Activated gamma-delta T cell treated with anti-CD3 and anti-CD28 coated beads, Interleukin-2, amount 50 U/mL, for 16 hours (primary cell): ENCODE results near the gene HIRIP3.

Experiments
- DNase-seq: peaks from one replicate; pipeline ENCODE4 v3.0.0-alpha.2; 2020; ENCODE audit warnings: low read depth

Gene HIRIP3

DNA sequence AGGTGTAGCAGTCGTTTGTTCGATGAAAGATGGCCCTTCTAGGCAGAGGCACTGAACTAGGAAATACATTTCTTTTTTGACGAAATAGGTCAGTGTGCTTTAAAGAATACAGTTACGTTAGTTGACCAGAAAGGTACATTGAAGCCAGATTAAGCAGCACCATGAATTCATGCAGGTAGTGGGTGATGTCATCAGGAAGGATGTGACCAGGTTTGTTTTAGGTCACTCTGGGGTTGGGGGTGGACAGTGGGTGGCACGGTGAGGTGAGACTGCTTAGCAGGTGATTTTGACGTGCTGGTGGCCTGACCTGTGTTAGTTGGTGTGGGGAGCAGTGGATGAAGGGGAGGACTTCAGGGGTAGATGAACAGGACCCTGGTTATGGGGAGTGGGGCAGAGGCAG, 4.2 kb upstream of the HIRIP3 start:
- DNase-seq, result no peak

DNA sequence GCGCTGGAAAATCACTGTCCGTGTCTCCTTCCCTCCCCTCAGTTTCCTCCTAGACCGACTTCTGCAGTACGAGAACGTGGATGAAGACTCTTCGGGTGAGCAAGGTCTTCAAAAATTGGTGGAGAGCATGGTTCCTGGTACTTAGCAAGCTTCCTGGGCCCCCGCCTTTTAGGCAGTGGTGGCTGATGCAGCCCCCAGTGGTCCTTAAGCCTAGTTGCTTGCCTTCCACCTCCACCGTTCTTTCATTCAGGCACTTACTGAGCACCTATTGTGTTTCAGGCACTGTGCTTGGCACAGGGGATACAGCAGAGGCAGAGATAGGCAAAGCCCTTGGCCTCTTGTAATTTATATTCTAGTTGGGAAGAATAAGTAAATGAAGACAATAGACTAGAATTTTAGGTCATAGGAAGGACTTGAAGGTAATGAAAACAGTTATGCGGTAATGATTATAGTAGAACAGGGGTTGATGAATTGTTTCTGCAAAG, 1.4 kb upstream of the HIRIP3 start:
- no peak for DNase-seq

DNA sequence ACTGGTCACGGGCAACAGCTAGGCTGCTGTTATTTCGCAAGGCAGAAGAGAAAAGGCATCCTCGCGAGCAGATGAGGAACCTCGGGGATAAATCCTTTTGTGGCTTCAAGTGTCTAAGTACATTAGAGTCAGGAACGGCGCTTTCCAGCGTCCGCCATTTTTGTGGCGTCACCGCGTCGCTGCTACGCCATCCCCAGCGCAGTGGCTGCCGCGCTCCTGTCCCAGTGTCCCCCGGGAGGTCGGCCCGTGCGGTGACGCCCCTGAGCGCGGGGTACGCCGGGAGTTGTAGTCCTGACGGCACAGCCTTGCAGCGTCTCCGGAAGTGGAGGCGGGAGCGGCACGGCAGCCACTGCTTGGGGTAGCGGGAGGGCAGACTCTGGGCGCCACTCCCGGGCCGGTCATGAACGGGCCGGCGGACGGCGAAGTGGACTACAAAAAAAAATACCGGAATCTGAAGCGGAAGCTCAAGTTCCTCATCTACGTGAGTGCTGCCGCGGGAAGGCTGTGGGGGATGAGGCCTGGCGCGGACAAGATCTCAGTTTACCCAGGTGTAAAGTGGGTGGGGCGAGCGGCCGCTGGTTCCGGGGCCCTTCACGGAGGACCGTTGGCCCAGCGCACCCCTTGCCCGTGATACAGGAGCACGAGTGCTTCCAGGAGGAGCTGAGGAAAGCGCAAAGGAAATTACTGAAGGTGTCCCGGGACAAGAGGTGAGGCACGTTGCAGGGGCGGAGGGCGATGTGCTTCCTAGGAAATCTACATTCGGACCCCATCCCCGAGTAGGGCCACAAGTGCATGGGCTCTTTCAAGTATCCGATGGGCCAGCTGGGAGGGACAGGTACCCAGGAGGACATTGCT, 721 bp upstream of the HIRIP3 start, which contains the start of gene INO80E:
Gene INO80E, plus strand, starts transcription at position 331 of the 855 bp plus-strand sequence. Its CDS starts 70 bp downstream, at position 401.
- peak; percentile 99 for DNase-seq

DNA sequence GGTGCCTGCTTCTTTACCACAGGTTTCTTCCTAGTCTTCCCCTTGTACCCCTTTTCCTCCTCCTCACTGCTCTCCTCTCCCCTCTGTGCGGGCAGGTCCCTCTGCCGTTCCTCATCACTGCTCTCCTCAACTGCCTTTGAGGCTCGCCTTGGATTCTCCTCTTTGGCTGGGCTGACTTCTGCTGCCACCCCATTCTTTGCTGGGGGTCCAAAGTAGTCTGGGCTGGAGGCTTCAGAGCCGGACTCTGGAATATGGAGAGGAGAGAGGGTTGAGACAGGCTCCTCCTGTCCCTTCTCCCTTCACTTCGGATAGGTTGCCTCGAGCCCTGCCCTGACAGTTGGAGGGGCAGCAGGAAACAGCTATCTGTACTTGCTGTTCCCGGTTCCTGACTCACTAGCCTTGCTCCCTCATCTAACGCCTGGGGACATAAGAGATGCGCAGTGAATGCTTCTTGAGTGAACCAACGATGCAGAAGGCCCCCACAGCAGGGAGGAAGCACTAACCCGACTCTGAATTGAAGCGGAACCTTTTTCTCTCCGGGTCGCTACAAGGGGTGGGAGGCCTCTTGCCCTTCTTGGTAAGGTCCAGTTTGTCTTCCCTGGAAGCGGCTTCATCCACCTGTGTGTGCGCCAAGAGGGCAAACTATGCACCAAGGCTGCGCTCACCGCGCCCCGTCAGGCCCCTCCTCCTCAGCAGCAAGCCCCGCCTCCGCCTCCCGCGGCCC, 655 bp downstream of the HIRIP3 start:
- DNase-seq, result no peak

DNA sequence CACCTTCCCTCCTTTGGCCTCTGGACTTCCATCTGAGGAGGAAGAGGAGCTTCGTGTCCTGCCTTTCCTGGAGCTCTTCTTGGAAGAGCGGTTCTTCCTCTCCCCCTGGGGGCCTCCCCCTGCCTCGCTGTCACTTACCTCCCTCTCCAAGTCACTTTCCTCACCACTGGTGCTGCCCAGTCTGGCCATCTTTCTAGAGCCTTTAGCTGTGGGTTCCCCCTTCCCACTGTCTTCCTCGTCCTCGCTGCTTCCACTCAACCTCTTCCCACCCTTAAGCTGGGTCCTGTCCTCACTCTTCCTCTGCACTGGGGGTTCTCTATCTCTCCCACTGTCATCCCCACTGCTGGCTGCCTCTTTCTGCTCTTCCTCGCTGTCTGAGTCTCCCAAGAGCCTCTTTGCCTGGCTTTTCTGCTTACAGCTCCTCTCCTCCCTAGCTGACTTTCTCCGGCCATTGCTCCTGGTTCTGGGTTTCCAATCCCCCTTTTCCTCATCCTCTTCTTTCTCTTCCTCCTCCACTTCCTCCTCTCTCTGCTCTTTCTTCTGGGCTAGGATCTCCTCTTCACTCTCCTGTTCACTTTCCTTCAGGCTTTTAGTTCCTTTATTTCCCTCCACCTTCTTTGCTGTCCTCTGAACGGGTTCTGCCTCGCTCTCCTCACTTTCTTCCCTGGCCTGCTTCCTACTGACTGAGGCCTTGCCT, 1.4 kb downstream of the HIRIP3 start:
- DNase-seq, result no peak

DNA sequence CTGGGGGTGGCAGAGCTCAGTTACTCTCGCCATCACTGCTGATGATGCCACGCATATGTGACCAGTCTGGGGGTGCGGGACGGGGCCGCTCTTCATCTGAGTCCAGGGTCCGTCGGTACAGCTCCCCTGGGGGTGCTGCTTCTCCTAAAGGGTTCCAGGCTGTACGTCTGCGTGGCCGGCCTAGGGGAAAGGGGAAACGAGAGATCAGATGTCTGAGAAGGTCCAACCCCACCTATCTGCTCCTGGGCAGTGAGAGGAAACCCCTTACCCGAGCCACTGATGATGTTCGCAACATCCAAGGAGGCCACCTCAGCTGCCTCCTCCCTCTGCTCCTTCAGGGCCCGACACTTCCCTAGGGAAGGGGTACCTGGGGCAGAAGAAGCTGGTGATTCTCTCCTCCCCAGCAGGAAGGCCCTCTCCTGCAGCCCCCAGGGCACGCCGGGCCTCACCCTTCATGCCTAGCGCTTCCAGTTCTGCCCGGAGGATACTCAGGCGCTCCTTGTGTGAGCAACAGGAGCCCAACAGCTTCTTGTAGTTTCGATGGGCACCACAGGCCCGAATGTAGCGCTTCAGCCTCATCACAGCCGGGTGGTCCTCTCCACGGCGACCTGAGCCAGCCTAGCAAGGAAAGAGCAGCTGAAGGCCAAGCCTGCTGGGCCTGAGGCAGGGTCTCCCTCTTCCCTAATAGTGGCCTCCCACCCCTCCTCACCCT, 2.1 kb downstream of the HIRIP3 start:
- no peak for DNase-seq

DNA sequence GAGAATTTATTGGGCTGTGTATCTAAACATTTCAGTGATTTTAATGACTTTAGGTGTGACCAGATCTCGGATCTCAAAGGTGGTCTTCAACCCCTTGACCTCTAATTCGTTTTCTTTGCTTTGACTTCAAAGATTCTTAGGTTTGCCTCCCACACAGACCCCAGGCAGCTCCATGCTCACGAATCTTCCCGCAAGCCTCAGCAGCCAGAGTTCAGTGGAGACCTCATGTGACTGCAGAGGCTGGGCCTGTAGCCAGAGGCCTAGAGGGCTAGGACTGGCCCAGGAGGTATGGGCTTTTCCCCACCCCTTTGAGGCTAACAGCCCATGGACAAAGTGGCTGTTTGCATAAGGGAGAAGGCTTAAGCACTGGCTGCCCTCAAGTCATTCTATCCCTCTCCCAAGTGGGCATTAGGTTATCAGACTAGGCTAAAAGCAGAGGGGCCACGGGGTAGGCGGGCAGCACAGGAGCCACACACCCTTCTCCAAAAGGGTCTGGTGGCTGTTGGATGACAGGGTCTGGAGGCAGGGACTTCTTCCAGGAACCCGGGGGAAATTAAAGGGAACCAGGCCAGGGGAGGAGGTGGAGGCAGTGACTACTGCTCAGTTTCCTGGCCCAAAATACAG, 3.0 kb downstream of the HIRIP3 start:
- no peak for DNase-seq

DNA sequence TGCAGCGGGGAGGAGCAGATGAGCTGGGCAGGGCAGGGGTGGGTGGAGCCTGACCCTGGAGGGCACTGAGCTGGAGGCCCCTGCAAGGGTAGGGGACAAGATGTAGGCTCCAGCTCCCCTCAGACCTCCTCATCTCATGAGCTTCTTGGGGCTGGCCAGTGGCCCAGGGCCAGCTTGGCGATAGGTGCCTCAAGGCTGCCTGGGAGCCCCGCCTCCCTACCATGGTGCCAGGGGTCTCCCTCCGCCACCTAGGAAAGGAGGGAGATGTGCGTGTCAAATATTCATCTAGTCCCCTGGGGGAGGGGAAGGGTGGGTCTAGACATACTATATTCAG, 3.9 kb downstream of the HIRIP3 start:
- no peak for DNase-seq

DNA sequence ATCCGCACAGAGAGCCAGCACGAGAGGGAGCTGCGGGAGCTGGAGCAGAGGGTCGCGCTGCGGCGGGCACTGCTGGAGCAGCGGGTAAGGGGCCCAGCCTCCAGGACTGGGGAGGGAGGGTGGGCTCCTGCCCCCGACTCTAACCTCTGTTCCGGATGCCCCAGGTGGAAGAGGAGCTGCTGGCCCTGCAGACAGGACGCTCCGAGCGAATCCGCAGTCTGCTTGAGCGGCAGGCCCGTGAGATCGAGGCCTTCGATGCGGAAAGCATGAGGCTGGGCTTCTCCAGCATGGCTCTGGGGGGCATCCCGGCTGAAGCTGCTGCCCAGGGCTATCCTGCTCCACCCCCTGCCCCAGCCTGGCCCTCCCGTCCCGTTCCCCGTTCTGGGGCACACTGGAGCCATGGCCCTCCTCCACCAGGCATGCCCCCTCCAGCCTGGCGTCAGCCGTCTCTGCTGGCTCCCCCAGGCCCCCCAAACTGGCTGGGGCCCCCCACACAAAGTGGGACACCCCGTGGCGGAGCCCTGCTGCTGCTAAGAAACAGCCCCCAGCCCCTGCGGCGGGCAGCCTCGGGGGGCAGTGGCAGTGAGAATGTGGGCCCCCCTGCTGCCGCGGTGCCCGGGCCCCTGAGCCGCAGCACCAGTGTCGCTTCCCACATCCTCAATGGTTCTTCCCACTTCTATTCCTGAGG, 4.4 kb downstream of the HIRIP3 start:
- DNase-seq, result no peak

DNA sequence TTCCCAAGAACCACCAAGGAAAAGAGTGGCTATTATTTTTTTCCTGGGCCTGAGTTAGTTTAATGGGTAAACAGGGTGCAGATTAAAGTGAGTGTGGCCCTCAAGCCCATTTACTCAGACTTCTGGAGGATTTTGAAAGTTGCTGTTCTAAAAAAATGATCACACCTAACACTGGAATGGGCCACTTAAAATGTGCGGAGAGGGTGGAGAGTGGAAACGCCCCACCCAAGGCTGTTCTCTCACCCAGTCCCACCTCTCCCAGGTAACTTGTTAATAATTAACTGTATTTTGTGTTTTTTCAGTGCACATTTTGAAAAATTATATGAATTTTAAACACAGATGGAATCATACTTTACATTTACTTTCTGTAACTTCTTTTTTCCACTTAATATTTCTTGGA, 5.4 kb downstream of the HIRIP3 start:
- no peak for DNase-seq

DNA sequence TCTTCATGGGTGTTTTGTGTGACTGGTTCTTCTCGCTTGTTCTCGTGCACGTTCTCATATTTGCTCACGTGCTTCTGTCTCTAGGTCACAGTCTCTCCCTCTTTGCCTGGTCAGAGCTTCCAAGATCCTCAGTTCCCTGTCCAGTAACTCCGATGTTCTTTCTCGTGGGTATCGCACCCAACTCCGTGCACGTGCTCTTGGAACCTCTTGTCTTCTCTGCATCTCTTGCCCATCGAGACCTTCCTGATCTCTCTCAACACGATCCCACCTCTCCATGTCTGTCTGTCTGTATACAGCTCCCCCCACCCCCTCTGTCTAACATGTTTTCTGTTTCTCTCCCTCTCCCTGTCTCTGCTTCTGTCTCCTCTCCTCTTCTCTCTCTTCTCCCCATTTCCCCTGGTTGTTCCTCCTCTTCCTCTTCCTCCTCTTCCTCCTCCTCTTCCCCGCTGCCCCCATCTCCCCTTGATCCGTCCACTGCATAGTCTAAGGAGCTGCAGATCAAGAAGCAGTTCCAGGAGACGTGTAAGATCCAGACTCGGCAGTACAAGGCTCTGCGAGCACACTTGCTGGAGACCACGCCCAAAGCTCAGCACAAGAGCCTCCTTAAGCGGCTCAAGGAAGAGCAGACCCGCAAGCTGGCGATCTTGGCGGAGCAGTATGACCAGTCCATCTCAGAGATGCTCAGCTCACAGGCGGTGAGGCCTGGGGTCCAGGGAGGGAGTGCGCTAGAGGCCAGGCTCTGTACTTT, 6.1 kb downstream of the HIRIP3 start:
- DNase-seq, result no peak

DNA sequence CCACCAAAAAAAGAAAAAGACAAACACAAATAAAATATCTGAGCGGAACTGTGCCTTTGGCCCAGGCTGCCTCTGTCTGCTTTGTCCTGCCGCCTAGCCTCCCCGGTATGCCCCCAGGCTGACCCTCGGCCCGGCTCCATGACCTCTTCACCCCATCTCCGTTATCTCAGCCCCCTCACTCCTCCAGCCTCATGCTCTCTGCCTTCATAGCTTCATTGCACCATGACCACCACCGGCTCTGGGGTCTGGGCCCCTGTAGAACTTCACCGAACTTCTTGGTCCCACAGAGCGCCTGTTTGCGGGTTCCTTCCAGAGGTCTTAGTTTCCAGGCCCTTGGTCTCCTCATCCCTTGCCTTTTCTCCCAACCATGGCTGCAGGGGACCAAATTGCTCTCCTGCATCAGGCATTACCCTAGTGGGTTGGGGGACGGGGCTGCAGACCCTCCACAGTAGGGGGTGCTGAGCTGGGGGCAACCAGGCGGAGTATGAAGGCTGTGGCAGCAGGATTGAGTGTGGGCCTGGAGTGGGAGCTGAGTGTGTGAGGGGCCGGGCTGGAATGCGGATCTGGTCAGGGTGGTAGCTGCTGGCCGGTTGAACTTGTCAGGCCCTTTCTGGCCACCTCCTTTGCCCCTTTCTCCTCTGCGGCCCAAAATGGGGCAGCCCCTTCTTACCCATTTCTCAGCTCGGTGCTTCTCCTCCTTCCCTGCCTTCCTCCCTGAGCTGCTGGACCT, 6.9 kb downstream of the HIRIP3 start:
- DNase-seq, result no peak

DNA sequence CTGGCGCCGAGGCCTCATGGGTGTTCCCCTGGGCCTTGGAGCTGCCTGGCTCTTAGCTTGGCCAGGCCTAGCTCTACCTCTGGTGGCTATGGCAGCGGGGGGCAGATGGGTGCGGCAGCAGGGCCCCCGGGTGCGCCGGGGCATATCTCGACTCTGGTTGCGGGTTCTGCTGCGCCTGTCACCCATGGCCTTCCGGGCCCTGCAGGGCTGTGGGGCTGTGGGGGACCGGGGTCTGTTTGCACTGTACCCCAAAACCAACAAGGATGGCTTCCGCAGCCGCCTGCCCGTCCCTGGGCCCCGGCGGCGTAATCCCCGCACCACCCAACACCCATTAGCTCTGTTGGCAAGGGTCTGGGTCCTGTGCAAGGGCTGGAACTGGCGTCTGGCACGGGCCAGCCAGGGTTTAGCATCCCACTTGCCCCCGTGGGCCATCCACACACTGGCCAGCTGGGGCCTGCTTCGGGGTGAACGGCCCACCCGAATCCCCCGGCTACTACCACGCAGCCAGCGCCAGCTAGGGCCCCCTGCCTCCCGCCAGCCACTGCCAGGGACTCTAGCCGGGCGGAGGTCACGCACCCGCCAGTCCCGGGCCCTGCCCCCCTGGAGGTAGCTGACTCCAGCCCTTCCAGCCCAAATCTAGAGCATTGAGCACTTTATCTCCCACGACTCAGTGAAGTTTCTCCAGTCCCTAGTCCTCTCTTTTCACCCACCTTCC, 7.9 kb downstream of the HIRIP3 start:
- no peak for DNase-seq

DNA sequence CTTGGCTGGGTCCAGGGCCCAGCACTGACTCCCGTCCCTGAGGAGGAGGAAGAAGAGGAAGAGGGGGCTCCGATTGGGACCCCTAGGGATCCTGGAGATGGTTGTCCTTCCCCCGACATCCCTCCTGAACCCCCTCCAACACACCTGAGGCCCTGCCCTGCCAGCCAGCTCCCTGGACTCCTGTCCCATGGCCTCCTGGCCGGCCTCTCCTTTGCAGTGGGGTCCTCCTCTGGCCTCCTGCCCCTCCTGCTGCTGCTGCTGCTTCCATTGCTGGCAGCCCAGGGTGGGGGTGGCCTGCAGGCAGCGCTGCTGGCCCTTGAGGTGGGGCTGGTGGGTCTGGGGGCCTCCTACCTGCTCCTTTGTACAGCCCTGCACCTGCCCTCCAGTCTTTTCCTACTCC, 8.5 kb downstream of the HIRIP3 start:
- no peak for DNase-seq

DNA sequence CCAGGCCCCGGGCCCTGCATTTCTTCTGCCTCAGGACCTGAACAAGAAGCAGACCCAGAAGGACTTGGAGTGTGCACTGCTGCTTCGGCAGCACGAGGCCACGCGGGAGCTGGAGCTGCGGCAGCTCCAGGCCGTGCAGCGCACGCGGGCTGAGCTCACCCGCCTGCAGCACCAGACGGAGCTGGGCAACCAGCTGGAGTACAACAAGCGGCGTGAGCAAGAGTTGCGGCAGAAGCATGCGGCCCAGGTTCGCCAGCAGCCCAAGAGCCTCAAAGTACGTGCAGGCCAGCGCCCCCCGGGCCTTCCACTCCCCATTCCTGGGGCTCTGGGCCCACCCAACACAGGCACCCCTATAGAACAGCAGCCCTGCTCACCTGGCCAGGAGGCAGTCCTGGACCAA, 9.2 kb downstream of the HIRIP3 start:
- no peak for DNase-seq

DNA sequence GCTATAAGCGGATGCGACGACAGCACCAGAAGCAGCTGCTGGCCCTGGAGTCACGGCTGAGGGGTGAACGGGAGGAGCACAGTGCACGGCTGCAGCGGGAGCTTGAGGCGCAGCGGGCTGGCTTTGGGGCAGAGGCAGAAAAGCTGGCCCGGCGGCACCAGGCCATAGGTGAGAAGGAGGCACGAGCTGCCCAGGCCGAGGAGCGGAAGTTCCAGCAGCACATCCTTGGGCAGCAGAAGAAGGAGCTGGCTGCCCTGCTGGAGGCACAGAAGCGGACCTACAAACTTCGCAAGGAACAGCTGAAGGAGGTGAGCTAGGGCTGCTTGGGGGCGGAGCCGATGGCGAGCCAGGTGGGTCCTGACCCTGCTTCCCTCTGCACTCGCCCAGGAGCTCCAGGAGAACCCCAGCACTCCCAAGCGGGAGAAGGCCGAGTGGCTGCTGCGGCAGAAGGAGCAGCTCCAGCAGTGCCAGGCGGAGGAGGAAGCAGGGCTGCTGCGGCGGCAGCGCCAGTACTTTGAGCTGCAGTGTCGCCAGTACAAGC, 10.1 kb downstream of the HIRIP3 start:
- no peak for DNase-seq

DNA sequence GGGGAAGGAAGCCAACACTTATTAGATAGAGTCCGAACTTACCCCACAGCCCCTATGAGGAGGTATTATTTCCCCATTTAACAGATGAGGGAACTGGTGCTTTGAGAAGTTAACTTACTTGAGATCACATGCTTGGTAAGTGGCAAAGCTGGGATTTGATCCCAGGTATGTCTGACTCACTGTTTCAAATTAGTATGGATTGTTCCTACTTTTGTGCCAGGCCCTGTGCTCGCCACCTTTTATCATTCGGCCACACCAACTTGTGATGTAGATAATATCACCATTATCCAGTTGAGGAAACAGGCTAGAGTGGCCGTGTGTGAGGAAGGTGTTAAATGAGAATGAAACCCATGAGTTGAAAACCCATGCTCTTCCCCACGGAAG, 10.7 kb downstream of the HIRIP3 start:
- no peak for DNase-seq

DNA sequence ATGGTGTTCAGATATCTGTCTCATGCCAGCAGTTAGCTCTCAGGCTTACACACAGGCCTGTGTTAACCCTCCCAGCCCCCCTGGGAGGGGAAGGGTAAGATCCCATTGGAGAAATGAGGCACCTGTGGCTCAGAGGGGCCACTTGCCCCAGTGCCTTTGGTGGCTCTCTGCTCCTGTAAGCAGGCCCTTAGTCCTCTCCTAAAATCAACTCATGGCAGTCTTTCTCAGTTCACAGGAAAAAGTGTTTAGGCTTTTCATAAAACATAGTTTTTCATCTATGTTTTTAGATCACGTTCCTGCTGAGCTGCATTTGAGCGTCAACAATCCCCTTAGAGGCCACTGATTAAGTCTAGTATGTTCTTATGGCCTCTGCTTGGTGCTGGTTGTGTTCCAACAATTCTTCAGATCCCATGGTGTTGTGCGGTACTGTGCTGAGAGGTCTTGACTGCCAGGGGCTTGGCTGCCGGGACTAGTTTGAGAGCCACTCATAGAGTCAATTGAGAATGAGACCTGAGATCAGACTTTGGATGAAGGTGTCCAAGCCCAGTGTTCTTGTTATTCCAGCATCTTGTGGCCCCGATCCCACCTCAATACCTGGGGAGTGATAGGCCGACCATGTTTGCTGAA, 11.2 kb downstream of the HIRIP3 start:
- DNase-seq, result no peak
